ENCODE data around the gene FAM124A.
"Not testable (repeated sequence)": the region's sequence is repeated elsewhere in the genome, so short reads cannot be mapped to it uniquely, and the experiment has no call there.

The FAM124A gene

GRCh38 chr13:51283371-51283770 is 61.2 kb downstream of the FAM124A start:
- no peak overlapping the region for H4K8ac ChIP-seq (ENCODE audit: low read depth, low read length)
- H3K4ac ChIP-seq (ENCODE audit: low read depth, low read length): no peak overlapping the region
- no peaks in the 10 kb centered on the region for H3K27me3 ChIP-seq (ENCODE audit: insufficient read depth, low read length, poor library complexity)
- DNase-seq: no peak
- no peak overlapping the region for H2AK5ac ChIP-seq (ENCODE audit: low read length)
- H3K9ac ChIP-seq (ENCODE audit: low read length): no peak overlapping the region
- no peak overlapping the region for H3K23ac ChIP-seq (ENCODE audit: low read length)
- no peak overlapping the region for H2BK15ac ChIP-seq (replicated peaks; ENCODE audit: low read depth)
- no peaks in the 10 kb centered on the region for H3K79me1 ChIP-seq (ENCODE audit: low read length)
- H3K27ac ChIP-seq (ENCODE audit: low read depth, low read length): no peak overlapping the region
- no peak overlapping the region for H2BK5ac ChIP-seq (ENCODE audit: low read length)
- H4K5ac ChIP-seq (ENCODE audit: low read length): no peak overlapping the region
- H3K36me3 ChIP-seq (ENCODE audit: control insufficient read depth, insufficient read depth, low read length): no peaks in the 10 kb centered on the region
- H3K4me3 ChIP-seq (ENCODE audit: low read length): no peak overlapping the region
- no peak overlapping the region for H3K18ac ChIP-seq (ENCODE audit: low read length)
- WGBS (ENCODE audit: extremely low coverage, insufficient coverage, low lambda C conversion rate): no CpG with 5 or more reads among the region's 1 CpG
- no peak overlapping the region for H3K56ac ChIP-seq (ENCODE audit: low read length)
- H2BK120ac ChIP-seq (ENCODE audit: low read depth, low read length): no peak overlapping the region
- H3K4me1 ChIP-seq (ENCODE audit: control insufficient read depth, low read depth, low read length): no peaks in the 10 kb centered on the region
- no peak overlapping the region for H3K4me2 ChIP-seq (ENCODE audit: low read length)
- H3K79me2 ChIP-seq (ENCODE audit: control insufficient read depth, insufficient read depth, low read length): no peaks in the 10 kb centered on the region

- Histone ChIP-seq H3K4me1 (ENCODE audit: control insufficient read depth, low read depth, low read length) (no peaks in the 10 kb centered on the region), H2BK5ac (ENCODE audit: low read length) (no peak overlapping the region), H3K18ac (ENCODE audit: low read length) (no peak overlapping the region), H2BK120ac (ENCODE audit: low read depth, low read length) (no peak overlapping the region), H3K9ac (ENCODE audit: low read length) (no peak overlapping the region), H3K23ac (ENCODE audit: low read length) (no peak overlapping the region), H4K8ac (ENCODE audit: low read depth, low read length) (no peak overlapping the region), H3K4me2 (ENCODE audit: low read length) (no peak overlapping the region), H3K4ac (ENCODE audit: low read depth, low read length) (no peak overlapping the region), H4K5ac (ENCODE audit: low read length) (no peak overlapping the region), H3K4me3 (ENCODE audit: low read length) (no peak overlapping the region), H3K79me2 (ENCODE audit: control insufficient read depth, insufficient read depth, low read length) (no peaks in the 10 kb centered on the region), H2BK15ac (replicated peaks; ENCODE audit: low read depth) (no peak overlapping the region), H3K27me3 (ENCODE audit: insufficient read depth, low read length, poor library complexity) (no peaks in the 10 kb centered on the region), H3K56ac (ENCODE audit: low read length) (no peak overlapping the region), H3K36me3 (ENCODE audit: control insufficient read depth, insufficient read depth, low read length) (no peaks in the 10 kb centered on the region), H2AK5ac (ENCODE audit: low read length) (no peak overlapping the region), H3K79me1 (ENCODE audit: low read length) (no peaks in the 10 kb centered on the region), H3K27ac (ENCODE audit: low read depth, low read length) (no peak overlapping the region)
- WGBS (ENCODE audit: extremely low coverage, insufficient coverage, low lambda C conversion rate): no CpG with 5 or more reads among the region's 3 CpGs
- no peak for DNase-seq
These were observed 62.1 kb downstream of the FAM124A start for GRCh38 chr13:51284339-51284738.

- DNase-seq: peak; percentile 81
- H4K8ac ChIP-seq (ENCODE audit: low read depth, low read length): no peak overlapping the region
- H2BK5ac ChIP-seq (ENCODE audit: low read length): no peak overlapping the region
- H2AK5ac ChIP-seq (ENCODE audit: low read length): no peak overlapping the region
- no peak overlapping the region for H2BK15ac ChIP-seq (replicated peaks; ENCODE audit: low read depth)
- no peak overlapping the region for H3K9ac ChIP-seq (ENCODE audit: low read length)
- no peak overlapping the region for H3K4ac ChIP-seq (ENCODE audit: low read depth, low read length)
- WGBS (ENCODE audit: extremely low coverage, insufficient coverage, low lambda C conversion rate): no CpG with 5 or more reads among the region's 13 CpGs
- no peak overlapping the region for H3K18ac ChIP-seq (ENCODE audit: low read length)
- H3K56ac ChIP-seq (ENCODE audit: low read length): no peak overlapping the region
- H3K79me2 ChIP-seq (ENCODE audit: control insufficient read depth, insufficient read depth, low read length): no peaks in the 10 kb centered on the region
- H3K4me1 ChIP-seq (ENCODE audit: control insufficient read depth, low read depth, low read length): no peaks in the 10 kb centered on the region
- H3K79me1 ChIP-seq (ENCODE audit: low read length): no peaks in the 10 kb centered on the region
- H3K4me2 ChIP-seq (ENCODE audit: low read length): no peak overlapping the region
- no peaks in the 10 kb centered on the region for H3K36me3 ChIP-seq (ENCODE audit: control insufficient read depth, insufficient read depth, low read length)
- H3K27me3 ChIP-seq (ENCODE audit: insufficient read depth, low read length, poor library complexity): no peaks in the 10 kb centered on the region
- no peak overlapping the region for H4K5ac ChIP-seq (ENCODE audit: low read length)
- no peak overlapping the region for H3K23ac ChIP-seq (ENCODE audit: low read length)
- no peak overlapping the region for H3K27ac ChIP-seq (ENCODE audit: low read depth, low read length)
- no peak overlapping the region for H3K4me3 ChIP-seq (ENCODE audit: low read length)
- H2BK120ac ChIP-seq (ENCODE audit: low read depth, low read length): no peak overlapping the region
These were observed 64.2 kb downstream of the FAM124A start for GRCh38 chr13:51286135-51287002.

GRCh38 chr13:51287758-51288157 is 65.6 kb downstream of the FAM124A start:
- Histone ChIP-seq H3K9ac (ENCODE audit: low read length) (no peak overlapping the region), H3K4me2 (ENCODE audit: low read length) (no peak overlapping the region), H3K4ac (ENCODE audit: low read depth, low read length) (no peak overlapping the region), H2BK15ac (replicated peaks; ENCODE audit: low read depth) (no peak overlapping the region), H3K23ac (ENCODE audit: low read length) (no peak overlapping the region), H3K79me2 (ENCODE audit: control insufficient read depth, insufficient read depth, low read length) (no peaks in the 10 kb centered on the region), H3K18ac (ENCODE audit: low read length) (no peak overlapping the region), H3K27me3 (ENCODE audit: insufficient read depth, low read length, poor library complexity) (no peaks in the 10 kb centered on the region), H4K8ac (ENCODE audit: low read depth, low read length) (no peak overlapping the region), H2AK5ac (ENCODE audit: low read length) (no peak overlapping the region), H4K5ac (ENCODE audit: low read length) (no peak overlapping the region), H3K56ac (ENCODE audit: low read length) (peak overlapping the region; percentile 17), H3K4me1 (ENCODE audit: control insufficient read depth, low read depth, low read length) (no peaks in the 10 kb centered on the region), H3K36me3 (ENCODE audit: control insufficient read depth, insufficient read depth, low read length) (no peaks in the 10 kb centered on the region), H3K4me3 (ENCODE audit: low read length) (no peak overlapping the region), H3K27ac (ENCODE audit: low read depth, low read length) (no peak overlapping the region), H3K79me1 (ENCODE audit: low read length) (no peaks in the 10 kb centered on the region), H2BK120ac (ENCODE audit: low read depth, low read length) (no peak overlapping the region), H2BK5ac (ENCODE audit: low read length) (no peak overlapping the region)
- no CpG with 5 or more reads among the region's 4 CpGs for WGBS (ENCODE audit: extremely low coverage, insufficient coverage, low lambda C conversion rate)
- no peak for DNase-seq

- H3K18ac ChIP-seq (ENCODE audit: low read length); H3K9ac ChIP-seq (ENCODE audit: low read length); H2BK15ac ChIP-seq (replicated peaks; ENCODE audit: low read depth); H3K4ac ChIP-seq (ENCODE audit: low read depth, low read length); H2BK120ac ChIP-seq (ENCODE audit: low read depth, low read length); H3K56ac ChIP-seq (ENCODE audit: low read length); H4K8ac ChIP-seq (ENCODE audit: low read depth, low read length); H2AK5ac ChIP-seq (ENCODE audit: low read length); H2BK5ac ChIP-seq (ENCODE audit: low read length); H3K36me3 ChIP-seq (ENCODE audit: control insufficient read depth, insufficient read depth, low read length); DNase-seq; H3K4me3 ChIP-seq (ENCODE audit: low read length); H3K27me3 ChIP-seq (ENCODE audit: insufficient read depth, low read length, poor library complexity); H3K27ac ChIP-seq (ENCODE audit: low read depth, low read length); H3K23ac ChIP-seq (ENCODE audit: low read length); H3K79me2 ChIP-seq (ENCODE audit: control insufficient read depth, insufficient read depth, low read length); H4K5ac ChIP-seq (ENCODE audit: low read length); H3K79me1 ChIP-seq (ENCODE audit: low read length); H3K4me1 ChIP-seq (ENCODE audit: control insufficient read depth, low read depth, low read length); H3K4me2 ChIP-seq (ENCODE audit: low read length): not testable (repeated sequence)
- no CpG with 5 or more reads among the region's 1 CpG for WGBS (ENCODE audit: extremely low coverage, insufficient coverage, low lambda C conversion rate)
These were observed 66.1 kb downstream of the FAM124A start for GRCh38 chr13:51288254-51288653.

- Histone ChIP-seq H3K79me2 (ENCODE audit: control insufficient read depth, insufficient read depth, low read length) (no peaks in the 10 kb centered on the region), H3K4me1 (ENCODE audit: control insufficient read depth, low read depth, low read length) (no peaks in the 10 kb centered on the region), H3K79me1 (ENCODE audit: low read length) (no peaks in the 10 kb centered on the region), H4K5ac (ENCODE audit: low read length) (no peak overlapping the region), H3K4me2 (ENCODE audit: low read length) (no peak overlapping the region), H3K4me3 (ENCODE audit: low read length) (no peak overlapping the region), H3K36me3 (ENCODE audit: control insufficient read depth, insufficient read depth, low read length) (no peaks in the 10 kb centered on the region), H3K9ac (ENCODE audit: low read length) (no peak overlapping the region), H3K23ac (ENCODE audit: low read length) (no peak overlapping the region), H4K8ac (ENCODE audit: low read depth, low read length) (no peak overlapping the region), H3K18ac (ENCODE audit: low read length) (no peak overlapping the region), H3K4ac (ENCODE audit: low read depth, low read length) (no peak overlapping the region), H2BK5ac (ENCODE audit: low read length) (no peak overlapping the region), H2BK15ac (replicated peaks; ENCODE audit: low read depth) (no peak overlapping the region), H3K27me3 (ENCODE audit: insufficient read depth, low read length, poor library complexity) (no peaks in the 10 kb centered on the region), H2BK120ac (ENCODE audit: low read depth, low read length) (no peak overlapping the region), H3K56ac (ENCODE audit: low read length) (no peak overlapping the region), H2AK5ac (ENCODE audit: low read length) (no peak overlapping the region), H3K27ac (ENCODE audit: low read depth, low read length) (no peak overlapping the region)
- no peak for DNase-seq
- WGBS (ENCODE audit: extremely low coverage, insufficient coverage, low lambda C conversion rate): no CpG with 5 or more reads among the region's 5 CpGs
These were observed 69.1 kb downstream of the FAM124A start for GRCh38 chr13:51291341-51291740.

Data from mesendoderm (in vitro differentiated cells).